C4-2B (cell line): ENCODE results near the gene EHBP1.

Experiments used
- H3K27ac ChIP-seq: fragments of 450-650 bp; 2 replicates; pipeline ENCODE4 v1.5.1; 2017
- ZFX ChIP-seq: fragments of 450-650 bp; IDR thresholded peaks from 2 replicates; pipeline ENCODE4 v1.6.1; 2017
- TF ChIP-seq, protein P1 (sequence below): fragments of 450-650 bp; conservative IDR thresholded peaks from 2 replicates; pipeline ENCODE4 v1.5.1; 2017; ENCODE audit warnings: mild to moderate bottlenecking

Gene EHBP1

DNA sequence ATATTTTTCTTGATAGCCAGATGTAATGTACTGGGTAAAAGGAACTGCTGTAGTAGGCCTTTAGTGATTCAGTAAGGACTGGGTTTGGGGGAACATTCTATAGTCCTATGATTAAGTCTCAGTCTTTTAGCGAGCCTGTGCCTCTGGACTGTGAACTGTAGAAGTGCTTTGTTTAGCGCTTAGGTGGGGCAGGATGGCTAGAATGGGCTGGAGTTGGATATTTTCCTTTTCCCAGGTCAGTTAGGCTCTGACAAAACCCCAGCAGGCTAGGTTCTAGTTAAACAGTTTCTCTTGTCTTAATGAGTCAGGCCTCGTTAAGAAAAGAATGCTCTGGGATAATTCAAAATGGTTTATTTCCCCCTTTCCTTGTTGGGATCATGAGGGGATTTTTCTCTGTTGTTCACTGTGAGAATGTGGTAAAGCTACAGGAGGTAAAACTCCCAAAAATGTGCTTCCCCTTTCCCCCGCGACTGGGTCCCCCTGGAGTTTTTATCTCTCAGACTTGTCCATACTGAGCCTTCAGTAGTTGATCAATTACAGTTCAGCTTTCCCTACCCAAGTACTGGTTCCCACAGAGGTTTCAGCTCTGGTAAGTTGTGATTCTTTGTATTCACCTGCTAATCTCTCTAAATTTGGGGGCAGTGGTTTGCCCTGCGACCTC is 31.5 kb downstream of the EHBP1 start:
- TF ChIP-seq, protein P1, sequence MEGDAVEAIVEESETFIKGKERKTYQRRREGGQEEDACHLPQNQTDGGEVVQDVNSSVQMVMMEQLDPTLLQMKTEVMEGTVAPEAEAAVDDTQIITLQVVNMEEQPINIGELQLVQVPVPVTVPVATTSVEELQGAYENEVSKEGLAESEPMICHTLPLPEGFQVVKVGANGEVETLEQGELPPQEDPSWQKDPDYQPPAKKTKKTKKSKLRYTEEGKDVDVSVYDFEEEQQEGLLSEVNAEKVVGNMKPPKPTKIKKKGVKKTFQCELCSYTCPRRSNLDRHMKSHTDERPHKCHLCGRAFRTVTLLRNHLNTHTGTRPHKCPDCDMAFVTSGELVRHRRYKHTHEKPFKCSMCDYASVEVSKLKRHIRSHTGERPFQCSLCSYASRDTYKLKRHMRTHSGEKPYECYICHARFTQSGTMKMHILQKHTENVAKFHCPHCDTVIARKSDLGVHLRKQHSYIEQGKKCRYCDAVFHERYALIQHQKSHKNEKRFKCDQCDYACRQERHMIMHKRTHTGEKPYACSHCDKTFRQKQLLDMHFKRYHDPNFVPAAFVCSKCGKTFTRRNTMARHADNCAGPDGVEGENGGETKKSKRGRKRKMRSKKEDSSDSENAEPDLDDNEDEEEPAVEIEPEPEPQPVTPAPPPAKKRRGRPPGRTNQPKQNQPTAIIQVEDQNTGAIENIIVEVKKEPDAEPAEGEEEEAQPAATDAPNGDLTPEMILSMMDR, result no peak
- no peak for TF ChIP-seq ZFX
- no peak overlapping the region for H3K27ac ChIP-seq

DNA sequence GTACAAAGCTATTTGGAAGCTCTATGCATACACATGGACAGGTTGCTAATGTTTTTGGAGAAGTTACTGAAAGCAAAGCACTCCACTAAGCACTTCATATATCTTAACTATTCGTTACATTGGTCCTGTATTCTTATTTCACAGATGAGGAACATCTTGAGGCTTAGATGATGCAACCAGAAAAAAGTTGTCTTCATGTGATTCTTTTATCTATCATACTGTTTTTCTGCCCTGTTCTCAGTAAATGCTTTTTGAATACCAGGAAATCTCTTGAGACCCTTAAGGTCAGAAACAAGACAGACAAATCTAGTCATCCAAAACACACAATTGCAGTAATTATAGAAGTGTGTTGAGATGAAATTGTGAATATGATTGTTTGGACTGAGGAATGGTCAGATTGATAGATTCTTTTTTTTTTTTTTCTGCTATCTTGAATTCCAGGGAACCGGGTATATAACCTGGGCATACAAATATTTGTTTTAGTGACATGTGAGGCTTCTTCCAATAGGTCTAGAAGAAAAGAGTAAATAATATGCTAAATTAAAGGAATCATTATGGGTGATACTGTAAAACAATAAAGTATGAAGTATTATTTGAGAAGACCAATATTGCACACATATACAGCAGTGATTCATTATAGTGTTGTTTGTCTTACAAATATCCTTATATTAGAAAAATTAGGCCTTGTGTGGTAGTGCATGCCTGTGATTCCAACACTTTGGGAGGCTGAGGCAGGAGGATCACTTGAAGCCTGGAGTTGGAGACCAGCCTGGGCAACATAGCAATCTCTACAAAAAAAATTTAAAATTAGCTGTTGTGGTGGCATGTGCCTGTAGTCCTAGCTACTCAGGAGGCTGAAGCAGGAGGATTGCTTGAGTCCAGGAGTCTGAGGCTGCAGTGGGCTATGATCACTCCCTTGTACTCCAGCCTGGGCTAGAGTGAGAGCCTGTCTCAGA is 33.7 kb downstream of the EHBP1 start:
- no peak overlapping the region for H3K27ac ChIP-seq
- TF ChIP-seq ZFX, result no peak
- TF ChIP-seq, protein P1, result no peak

DNA sequence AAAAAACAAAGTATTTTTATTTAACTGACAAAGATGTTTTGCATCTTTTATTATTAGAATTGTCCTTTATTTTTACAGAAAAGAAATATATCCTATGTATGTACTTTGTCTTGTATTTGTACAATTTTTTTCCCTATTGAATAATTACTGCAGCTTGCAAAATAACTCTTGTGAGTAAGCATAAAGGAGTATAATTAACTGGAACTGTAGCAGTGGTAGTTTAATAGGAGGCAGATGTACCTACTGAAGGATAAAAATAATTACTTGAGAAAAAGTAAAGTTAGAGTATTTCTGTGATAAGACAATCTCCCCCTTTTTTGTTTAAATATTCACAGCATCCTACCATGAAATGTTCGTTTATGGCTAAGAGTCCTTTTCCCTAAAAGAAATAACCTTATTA is 34.7 kb downstream of the EHBP1 start:
- H3K27ac ChIP-seq, result no peak overlapping the region
- TF ChIP-seq, protein P1, result no peak
- no peak for TF ChIP-seq ZFX

DNA sequence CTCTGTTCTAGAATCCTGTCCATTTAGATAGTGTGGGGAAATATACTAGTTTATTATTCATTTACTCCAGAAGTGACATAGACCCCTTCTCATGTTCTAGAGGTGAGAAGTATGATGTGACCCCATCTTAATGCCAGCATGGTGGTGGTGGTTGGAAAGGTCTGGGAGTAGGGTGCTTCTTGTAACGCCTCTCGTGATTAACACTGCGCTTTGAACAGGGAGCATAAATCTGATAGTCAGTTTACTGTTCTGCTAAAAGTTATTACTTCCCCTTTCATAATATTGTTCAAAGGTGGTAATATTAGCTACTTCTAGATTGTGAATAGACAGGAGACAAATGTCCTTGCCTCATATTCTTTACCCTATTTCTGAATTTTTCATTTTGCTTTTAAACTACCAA is 35.6 kb downstream of the EHBP1 start:
- no peak overlapping the region for H3K27ac ChIP-seq
- TF ChIP-seq ZFX, result no peak
- TF ChIP-seq, protein P1, result no peak

DNA sequence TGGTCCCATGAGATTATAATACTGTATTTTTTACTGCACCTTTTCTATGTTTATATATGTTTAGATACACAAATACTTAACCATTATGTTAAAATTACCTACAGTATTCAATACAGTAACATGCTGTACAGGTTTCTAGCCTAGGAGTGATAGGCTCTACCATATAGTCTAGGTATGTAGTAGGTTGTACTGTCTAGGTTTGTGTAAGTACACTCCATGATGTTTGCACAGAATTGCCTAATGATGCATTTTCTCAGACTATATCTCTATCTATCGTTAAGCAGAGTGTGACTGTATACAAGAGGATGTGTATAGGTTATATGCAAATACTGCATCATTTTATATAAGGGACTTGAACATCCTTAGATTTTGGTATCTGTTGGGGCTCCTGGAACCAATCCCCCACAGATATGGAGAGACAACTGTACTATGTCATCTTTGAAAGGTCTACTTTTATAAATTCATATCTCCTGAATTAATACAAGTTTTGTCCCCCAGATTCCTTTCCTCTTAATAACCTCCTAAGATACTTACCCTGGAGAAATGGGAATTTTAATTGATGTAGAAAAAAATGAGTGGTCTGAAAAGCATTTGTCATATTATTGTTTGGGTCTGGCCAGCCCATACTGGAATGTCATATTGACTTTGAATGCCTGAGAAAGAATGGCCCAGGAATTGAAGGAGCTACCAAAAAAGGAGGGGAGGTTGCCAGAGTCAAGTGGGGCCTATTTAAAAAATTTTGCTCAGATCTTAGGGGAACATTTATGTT is 36.6 kb downstream of the EHBP1 start:
- no peak for TF ChIP-seq ZFX
- TF ChIP-seq, protein P1, result no peak
- H3K27ac ChIP-seq, result no peak overlapping the region

DNA sequence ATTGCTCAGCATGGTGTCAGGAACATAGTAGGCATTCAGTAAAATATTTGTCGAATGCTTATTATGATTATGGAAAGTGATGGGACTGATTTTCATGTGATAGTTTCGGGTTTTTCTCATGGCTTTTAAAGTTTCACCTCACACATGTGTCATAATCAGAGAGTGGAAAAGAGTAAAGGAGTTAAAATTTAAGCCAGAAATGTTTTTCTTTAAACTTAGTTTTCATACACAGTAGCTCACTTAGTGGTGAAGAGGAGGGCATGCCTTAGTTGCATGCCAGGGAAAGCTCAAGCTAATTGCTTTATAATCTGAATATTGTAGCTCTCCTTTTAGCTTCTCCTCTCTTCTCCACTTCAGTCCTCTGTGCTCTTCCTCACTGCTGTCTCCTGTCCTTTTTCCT is 38.0 kb downstream of the EHBP1 start:
- H3K27ac ChIP-seq, result no peak overlapping the region
- TF ChIP-seq, protein P1, result no peak

DNA sequence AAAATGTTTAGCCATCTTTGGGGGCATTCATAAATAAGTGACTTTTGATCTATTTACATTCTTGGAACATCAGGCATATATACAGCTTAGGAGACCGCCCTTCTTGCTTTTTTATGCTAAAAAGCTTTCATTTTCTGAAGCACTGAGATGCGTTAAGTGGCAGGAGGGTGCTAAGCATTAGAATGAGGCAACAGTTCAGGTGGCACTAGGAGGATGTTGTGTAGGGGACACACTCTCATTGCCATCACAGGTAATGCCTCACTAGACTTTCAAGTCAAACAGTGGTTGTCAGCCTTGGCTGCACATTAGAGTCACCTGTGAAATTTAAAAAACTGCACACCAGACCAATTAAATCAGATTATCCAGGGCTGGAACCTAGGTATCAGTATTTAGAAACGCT is 39.1 kb downstream of the EHBP1 start:
- H3K27ac ChIP-seq, result no peak overlapping the region
- no peak for TF ChIP-seq ZFX
- TF ChIP-seq, protein P1, result no peak
